HL-60 (cell line): ENCODE measurements around the gene COQ8B.

Experiments
- POLR2AphosphoS5 ChIP-seq: IDR thresholded peaks from 2 replicates; pipeline ENCODE4 v1.6.1; 2012; ENCODE audit warnings: low read depth
- TF ChIP-seq, protein P1 (sequence below): IDR thresholded peaks from one replicate; pipeline ENCODE4 v1.5.1; 2011; ENCODE audit warnings: low read length, control low read depth, inconsistent platforms; ENCODE audit not compliant: insufficient read depth
- TF ChIP-seq, protein P2 (sequence below): IDR thresholded peaks from 2 replicates; pipeline ENCODE4 v1.6.1; 2012; ENCODE audit warnings: low read depth; ENCODE audit not compliant: insufficient replicate concordance

- TF ChIP-seq, protein P1, sequence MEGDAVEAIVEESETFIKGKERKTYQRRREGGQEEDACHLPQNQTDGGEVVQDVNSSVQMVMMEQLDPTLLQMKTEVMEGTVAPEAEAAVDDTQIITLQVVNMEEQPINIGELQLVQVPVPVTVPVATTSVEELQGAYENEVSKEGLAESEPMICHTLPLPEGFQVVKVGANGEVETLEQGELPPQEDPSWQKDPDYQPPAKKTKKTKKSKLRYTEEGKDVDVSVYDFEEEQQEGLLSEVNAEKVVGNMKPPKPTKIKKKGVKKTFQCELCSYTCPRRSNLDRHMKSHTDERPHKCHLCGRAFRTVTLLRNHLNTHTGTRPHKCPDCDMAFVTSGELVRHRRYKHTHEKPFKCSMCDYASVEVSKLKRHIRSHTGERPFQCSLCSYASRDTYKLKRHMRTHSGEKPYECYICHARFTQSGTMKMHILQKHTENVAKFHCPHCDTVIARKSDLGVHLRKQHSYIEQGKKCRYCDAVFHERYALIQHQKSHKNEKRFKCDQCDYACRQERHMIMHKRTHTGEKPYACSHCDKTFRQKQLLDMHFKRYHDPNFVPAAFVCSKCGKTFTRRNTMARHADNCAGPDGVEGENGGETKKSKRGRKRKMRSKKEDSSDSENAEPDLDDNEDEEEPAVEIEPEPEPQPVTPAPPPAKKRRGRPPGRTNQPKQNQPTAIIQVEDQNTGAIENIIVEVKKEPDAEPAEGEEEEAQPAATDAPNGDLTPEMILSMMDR = no peak
- TF ChIP-seq, protein P2, sequence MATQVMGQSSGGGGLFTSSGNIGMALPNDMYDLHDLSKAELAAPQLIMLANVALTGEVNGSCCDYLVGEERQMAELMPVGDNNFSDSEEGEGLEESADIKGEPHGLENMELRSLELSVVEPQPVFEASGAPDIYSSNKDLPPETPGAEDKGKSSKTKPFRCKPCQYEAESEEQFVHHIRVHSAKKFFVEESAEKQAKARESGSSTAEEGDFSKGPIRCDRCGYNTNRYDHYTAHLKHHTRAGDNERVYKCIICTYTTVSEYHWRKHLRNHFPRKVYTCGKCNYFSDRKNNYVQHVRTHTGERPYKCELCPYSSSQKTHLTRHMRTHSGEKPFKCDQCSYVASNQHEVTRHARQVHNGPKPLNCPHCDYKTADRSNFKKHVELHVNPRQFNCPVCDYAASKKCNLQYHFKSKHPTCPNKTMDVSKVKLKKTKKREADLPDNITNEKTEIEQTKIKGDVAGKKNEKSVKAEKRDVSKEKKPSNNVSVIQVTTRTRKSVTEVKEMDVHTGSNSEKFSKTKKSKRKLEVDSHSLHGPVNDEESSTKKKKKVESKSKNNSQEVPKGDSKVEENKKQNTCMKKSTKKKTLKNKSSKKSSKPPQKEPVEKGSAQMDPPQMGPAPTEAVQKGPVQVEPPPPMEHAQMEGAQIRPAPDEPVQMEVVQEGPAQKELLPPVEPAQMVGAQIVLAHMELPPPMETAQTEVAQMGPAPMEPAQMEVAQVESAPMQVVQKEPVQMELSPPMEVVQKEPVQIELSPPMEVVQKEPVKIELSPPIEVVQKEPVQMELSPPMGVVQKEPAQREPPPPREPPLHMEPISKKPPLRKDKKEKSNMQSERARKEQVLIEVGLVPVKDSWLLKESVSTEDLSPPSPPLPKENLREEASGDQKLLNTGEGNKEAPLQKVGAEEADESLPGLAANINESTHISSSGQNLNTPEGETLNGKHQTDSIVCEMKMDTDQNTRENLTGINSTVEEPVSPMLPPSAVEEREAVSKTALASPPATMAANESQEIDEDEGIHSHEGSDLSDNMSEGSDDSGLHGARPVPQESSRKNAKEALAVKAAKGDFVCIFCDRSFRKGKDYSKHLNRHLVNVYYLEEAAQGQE = no peak
- no peak for TF ChIP-seq POLR2AphosphoS5
Measured at GRCh38 chr19:40709817-40710216, 6.9 kb downstream of the COQ8B start.
